ENCODE data around the gene SIRPA. TPM values are rescaled to one million over a fixed set of nuclear protein-coding genes. Genes with fewer than 3 reads are reported as not detected.

Gene SIRPA
- total and polyA plus RNA-seq, 2 of the 8 experiments (the other 6 are each of a cell fraction or from before 2014, with no cell fraction given): 3.9 to 4.3 TPM

GRCh38 chr20:1928782-1929181, 33.6 kb downstream of the SIRPA start (continued):
- TF ChIP-seq KDM1A (IDR thresholded peaks at IDR 0.05; ENCODE audit: borderline replicate concordance, low read length): no peak
- no peak for TF ChIP-seq E2F6 (IDR thresholded peaks at IDR 0.05)
